Stimulated activated CD4-positive, alpha-beta T cell treated with anti-CD3 and anti-CD28 coated beads, TNF-alpha, amount 100 ng/mL, for 24 hours (primary cell): ENCODE measurements around the gene CLEC18B.
"Not testable (repeated sequence)": the region's sequence is repeated elsewhere in the genome, so short reads cannot be mapped to it uniquely, and the experiment has no call there.

Experiments used
- DNase-seq, 3 experiments: peaks; one replicate each; pipeline ENCODE4 v3.0.0-alpha.2; 2020; ENCODE audit warnings: low read depth in 3 of 3

CLEC18B gene

GRCh38 chr16:74420612-74421481 is at the start of gene CLEC18B:
CLEC18B (minus strand) TSS chr16:74421478; CDS start chr16:74421270, 208 bp downstream.
- not testable (repeated sequence) for DNase-seq

- no peak for DNase-seq
Measured at GRCh38 chr16:74469946-74470478, 48.7 kb upstream of the CLEC18B start.

- DNase-seq = no peak
Measured at GRCh38 chr16:74468807-74469525, 47.7 kb upstream of the CLEC18B start.

- DNase-seq = no peak
Measured at GRCh38 chr16:74466872-74467271, 45.6 kb upstream of the CLEC18B start.

GRCh38 chr16:74465851-74466685 is 44.8 kb upstream of the CLEC18B start:
- no peak for DNase-seq

- no peak for DNase-seq
Measured at GRCh38 chr16:74465281-74465680, 44.0 kb upstream of the CLEC18B start.

- DNase-seq = no peak
Measured at GRCh38 chr16:74463888-74464287, 42.6 kb upstream of the CLEC18B start.

- DNase-seq = no peak
Measured at GRCh38 chr16:74462361-74462760, 41.1 kb upstream of the CLEC18B start.

- DNase-seq = no peak
Measured at GRCh38 chr16:74461826-74462225, 40.5 kb upstream of the CLEC18B start.

- DNase-seq = no peak
Measured at GRCh38 chr16:74460542-74460941, 39.3 kb upstream of the CLEC18B start.

- DNase-seq = no peak
Measured at GRCh38 chr16:74456290-74456625, 35.0 kb upstream of the CLEC18B start.

- DNase-seq = no peak
Measured at GRCh38 chr16:74455619-74456289, 34.5 kb upstream of the CLEC18B start.

- DNase-seq = no peak
Measured at GRCh38 chr16:74455213-74455612, 33.9 kb upstream of the CLEC18B start.

- no peak for DNase-seq
Measured at GRCh38 chr16:74451951-74452758, 30.9 kb upstream of the CLEC18B start.

GRCh38 chr16:74450967-74451760 is 29.9 kb upstream of the CLEC18B start:
- no peak for DNase-seq

- no peak for DNase-seq
Measured at GRCh38 chr16:74450236-74450635, 29.0 kb upstream of the CLEC18B start.

- DNase-seq = no peak
Measured at GRCh38 chr16:74449470-74449869, 28.2 kb upstream of the CLEC18B start.

- DNase-seq = no peak
Measured at GRCh38 chr16:74448990-74449389, 27.7 kb upstream of the CLEC18B start.

GRCh38 chr16:74447578-74447977 is 26.3 kb upstream of the CLEC18B start:
- DNase-seq = no peak

- DNase-seq = no peak
Measured at GRCh38 chr16:74446866-74447265, 25.6 kb upstream of the CLEC18B start.
